IPS DF 19.7 (cell line): ENCODE results near the gene ZCCHC7.
"Not testable (repeated sequence)": the region's sequence is repeated elsewhere in the genome, so short reads cannot be mapped to it uniquely, and the experiment has no call there.

Experiments used
- DNase-seq: peaks from one replicate; pipeline ENCODE4 v3.0.0-alpha.2; 2013; ENCODE audit warnings: low read depth, low spot score

The ZCCHC7 gene

DNA sequence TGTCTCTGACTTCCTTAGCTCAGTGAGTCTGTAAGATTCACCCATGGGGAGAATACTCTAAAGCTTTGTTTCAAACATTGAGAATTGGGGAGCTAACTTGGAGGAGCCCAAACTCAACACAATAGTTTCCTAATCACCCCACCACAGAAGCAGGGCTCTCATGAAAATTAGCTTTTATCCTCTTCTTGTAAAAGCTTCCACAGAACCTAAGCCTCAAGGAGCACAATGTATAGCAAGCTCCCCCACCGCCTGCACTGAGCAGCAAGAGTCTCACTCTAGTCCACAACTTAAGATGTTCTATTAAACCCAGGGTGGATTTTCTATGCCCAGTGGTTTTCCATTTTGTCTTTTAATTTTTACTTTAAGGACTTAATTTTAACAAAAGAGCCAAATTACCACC lies 253.2 kb downstream of the ZCCHC7 start:
- no peak for DNase-seq

DNA sequence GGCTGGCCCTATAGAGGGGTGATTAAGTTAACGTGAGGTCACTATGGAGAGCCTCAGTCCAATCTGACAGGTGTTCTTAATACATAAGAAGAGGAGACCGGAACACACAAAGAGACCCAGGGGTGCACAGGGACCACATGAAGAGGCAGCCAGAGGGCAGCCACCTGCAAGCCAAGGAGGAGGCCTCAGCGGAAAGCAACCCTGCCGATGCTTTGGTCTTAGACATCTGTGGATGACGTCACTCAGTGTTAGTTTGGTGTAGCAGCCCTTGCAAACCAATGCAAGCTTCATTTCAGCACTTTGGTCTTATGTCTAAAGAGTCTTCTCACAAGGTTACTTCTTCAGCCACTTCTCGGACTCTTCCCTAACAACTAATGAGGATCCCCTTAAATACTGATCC lies 254.5 kb downstream of the ZCCHC7 start:
- no peak for DNase-seq

DNA sequence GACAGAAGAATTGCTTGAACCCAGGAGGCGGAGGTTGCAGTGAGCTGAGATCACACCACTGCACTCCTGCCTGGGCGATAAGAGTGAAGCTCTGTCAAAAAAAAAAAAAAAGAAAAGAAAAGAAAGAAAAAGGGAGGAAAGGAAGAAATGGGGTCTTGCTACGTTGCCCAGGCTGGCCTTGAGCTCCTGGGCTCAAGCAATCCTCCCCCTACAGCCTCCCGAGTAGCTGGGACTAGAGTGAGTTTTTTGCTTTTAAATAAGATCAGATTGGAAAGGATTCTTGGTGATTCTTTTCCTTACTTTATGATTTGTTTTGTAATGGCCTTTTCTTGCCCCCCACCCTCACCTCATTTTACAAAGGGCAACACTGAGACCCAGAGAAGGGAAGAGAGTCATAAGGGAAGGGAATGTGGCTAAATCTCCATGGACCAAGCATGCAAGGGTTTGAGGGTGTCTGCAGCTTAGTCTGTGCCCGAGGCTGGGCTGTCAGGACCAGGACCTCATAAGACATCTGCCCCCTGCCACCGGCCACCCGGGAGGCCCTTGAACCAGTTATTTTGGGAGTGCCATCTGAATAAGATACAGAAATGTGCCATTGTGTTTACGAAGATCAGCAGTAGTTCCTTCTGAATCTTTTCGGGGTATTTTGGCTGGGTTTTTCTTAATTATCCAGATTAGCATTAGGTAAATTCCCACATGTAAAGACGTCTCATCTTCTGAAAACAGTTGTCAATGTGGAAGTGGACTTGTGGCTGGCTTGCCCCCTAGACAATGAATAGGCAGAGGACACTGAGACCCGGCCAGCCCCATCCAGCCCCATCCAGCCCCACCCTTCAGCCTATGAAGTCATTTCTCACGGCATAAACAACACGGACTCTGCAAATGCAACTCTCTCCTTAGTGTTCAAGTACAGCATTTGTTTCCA lies 257.6 kb downstream of the ZCCHC7 start:
- no peak for DNase-seq

DNA sequence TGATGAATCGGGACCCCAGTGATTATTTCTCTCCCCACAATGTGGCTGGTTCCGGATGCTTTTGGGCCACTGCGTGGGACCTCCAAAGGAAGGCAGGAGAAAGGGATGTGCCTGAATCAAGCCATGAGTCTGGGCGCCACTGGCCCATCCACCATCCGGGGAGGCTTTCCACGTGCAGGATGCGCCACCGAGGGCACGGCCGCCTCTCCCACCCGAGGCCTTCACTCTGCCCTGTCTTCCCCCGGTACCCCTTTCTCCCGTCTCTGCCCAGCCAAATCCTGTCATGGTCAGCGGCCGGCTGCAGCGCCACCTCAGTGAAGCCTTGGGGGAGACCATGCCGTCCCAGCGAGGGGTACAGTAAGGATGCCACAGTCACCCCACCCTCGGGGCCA lies 258.2 kb downstream of the ZCCHC7 start:
- no peak for DNase-seq

DNA sequence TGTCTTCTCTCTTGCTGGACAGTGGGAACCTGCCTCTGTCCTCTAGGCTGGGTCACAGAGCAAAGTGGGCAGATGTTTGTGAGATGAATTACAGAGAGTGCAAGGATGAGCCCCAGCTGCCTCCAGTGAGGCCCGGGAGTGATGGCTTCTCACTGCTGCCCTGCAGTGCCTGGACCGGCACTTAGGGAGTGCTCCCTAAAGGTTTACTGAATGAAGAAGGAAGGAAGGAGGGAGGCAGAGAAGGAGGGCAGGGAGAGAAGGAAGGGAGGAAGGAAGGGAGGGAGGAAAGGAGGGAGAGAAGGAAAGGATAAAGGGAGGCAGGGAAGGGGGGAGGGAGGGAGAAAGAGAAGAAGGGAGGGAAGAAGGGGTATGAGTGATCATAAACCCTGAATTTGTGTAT lies 259.5 kb downstream of the ZCCHC7 start:
- DNase-seq: no peak

- DNase-seq: no peak
Observed at GRCh38 chr9:37380570-37380969, 260.2 kb downstream of the ZCCHC7 start.

DNA sequence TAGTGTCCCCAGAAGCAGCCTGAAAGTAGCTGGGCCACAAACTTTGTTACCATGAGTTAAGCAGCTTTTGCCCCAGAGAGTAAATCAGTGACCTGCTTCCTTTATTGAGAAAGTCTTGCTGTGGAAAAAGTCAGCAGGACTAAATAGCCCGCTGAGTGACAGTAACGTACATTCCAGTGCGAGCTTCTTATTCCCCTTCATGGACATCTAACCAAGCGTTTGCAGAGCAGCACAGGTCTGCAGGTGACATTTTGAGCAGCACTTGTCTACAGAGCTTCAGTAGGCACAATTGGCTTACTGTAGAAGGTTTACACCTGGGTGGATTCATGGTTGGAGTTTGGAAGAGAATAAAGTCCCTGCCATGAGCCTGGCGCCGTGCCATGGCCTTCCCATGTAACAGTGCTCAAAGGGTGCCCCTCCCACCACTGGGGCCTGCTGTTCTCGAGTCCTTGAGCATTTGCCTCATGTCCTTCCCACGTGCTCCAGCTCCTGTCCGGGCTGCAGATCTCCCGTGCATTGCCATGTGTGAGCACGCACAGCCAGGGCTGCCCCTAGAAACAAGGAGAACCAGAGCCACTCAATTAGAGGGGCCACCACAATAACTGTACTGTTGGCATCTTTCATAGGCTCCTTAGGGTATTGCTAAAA lies 260.8 kb downstream of the ZCCHC7 start:
- DNase-seq: no peak

DNA sequence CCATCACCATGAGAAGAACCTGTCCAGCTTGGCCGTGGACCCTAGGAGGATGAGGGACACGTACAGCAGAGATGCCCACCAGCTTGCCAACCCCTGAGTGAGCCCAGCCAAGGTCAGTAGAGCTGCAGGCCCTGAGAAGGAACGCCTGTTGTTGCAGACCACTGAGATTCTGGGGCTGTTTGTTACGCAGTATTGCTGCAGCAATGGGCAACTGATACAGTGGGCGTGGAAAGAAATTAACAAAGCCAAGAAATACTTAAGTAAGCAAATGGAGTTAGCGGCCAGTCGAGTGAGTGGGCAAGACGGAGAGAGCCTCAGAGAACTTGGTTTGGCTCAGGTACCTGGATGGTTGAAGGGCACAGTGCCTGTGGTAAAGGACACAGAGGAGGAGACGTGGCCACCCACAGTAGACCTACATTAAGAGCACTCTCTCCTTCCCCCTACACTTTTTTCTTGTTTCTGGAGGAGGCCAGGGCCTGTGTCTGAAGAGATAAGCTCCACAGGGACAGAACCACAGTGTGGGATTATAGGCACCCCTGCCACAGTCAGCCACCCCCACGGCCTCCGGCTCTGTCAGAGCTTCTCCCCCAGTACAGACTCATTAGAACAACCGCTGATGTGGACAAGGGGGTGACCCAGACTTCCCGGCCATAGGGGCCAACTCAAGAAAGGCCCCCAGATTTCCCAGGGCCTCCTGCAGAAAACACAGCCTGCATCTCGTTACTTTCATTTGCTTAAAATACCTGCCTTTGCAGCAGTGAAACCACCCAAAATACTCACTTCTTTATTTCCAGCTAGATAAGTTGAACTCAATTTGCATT lies 262.0 kb downstream of the ZCCHC7 start:
- no peak for DNase-seq

- DNase-seq: no peak
Observed at GRCh38 chr9:37382982-37383357, 262.6 kb downstream of the ZCCHC7 start.

DNA sequence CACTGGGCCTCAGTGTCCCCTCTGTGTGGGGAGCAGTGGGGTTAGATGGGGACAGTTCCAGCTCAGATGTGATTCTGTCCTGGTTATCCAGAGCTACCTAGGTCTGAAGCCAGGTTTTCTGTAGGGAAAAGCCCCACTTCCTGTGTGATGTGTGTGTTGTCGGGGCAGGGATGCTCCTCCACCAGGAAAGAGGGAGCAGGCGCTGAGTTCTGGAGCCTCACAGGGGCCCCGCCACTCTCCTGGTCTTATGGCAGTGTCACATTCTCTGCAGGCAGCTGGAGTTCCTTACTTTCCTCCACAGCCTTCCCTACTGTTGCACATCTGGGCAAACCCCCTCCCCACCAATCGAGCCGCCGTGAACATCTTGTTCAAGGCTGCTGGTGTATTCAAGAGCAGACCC lies 263.0 kb downstream of the ZCCHC7 start:
- DNase-seq: no peak

GRCh38 chr9:37383876-37384746 lies 263.7 kb downstream of the ZCCHC7 start:
- DNase-seq: no peak

- no peak for DNase-seq
Observed at GRCh38 chr9:37385286-37385685, 264.9 kb downstream of the ZCCHC7 start.

DNA sequence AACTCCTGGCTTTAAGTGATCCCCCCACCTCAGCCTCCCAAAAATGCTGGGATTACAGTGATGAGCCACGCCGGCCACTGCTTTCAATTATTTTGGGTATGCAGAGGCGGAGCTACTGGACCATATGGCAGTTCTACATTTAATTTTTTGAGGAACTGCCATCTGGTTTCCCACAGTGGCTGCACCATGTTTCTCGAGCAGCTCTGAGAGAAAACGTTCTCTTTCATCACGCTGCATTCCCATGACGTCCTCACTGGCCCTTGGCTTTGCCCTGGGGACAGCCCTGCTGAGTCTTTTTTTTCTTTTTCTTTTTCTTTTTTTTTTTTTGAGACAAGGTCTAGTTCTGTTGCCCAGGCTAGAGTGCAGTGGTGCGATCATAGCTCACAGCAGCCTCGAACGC lies 266.6 kb downstream of the ZCCHC7 start:
- DNase-seq: no peak

DNA sequence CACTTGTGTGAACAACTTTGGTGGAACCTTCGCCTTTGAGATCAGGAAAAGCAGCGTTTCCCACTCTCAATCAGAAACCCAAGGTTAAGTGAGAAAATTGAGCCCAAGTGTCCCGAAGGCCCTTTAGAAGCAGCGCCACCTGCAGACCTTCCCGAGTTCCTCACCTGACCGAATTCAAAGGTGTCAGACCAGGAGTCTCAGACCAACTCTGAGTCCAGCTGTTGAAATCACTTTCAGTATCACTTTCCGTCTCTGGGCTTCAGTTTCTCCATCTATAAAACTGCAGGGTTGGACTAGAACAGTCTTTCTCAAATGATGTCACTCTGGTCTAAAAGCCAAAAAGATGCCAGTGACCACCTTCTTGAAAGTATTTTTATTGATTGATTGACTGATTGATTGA lies 270.4 kb downstream of the ZCCHC7 start:
- DNase-seq: no peak

GRCh38 chr9:37392272-37392671 lies 271.9 kb downstream of the ZCCHC7 start:
- DNase-seq: no peak

- DNase-seq: no peak
Observed at GRCh38 chr9:37395229-37395628, 274.9 kb downstream of the ZCCHC7 start.

GRCh38 chr9:37395663-37396062 lies 275.3 kb downstream of the ZCCHC7 start:
- DNase-seq: no peak

DNA sequence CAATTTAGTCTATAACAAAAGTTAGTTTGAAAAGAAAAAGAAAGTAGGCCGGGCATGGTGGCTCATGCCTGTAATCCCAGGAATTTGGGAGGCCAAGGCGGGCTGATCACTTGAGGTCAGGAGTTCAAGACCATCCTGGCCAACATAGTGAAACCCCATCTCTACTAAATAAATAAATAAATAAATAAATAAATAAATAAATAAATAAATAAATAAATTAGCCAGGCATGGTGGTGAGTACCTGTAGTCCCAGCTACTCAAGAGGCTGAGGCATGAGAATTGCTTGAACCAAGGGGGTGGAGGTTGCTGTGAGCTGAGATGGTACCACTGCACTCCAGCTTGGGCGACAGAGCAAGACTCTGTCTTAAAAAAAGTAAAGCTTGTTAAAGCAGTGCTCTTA lies 277.6 kb downstream of the ZCCHC7 start:
- DNase-seq: not testable (repeated sequence)

DNA sequence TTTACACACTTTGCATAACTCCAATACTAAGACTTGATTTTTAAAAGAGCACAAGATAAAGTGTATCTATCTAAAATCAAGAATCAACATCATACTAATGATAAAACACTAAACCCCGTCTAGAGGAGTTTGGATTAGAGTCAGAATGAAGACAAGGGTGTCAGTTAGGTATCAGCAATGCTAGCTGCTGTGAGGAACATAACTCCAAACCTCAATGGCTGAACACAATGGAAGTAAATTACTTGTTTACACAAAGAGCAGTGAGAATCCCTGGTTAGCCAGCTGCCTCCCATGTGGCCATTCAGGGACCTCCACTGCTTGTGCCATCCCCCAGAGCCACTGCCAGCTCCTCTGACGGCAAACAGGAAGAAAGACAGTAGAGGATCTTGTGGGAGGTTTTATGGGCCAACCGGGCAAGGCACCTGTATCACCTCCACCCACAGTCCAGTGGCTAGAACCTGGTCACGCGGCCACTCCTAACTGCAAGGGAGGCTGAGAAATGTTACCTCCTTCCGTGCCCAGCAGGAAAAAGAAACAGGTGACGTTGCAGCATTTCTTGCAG lies 278.2 kb downstream of the ZCCHC7 start:
- DNase-seq: no peak

DNA sequence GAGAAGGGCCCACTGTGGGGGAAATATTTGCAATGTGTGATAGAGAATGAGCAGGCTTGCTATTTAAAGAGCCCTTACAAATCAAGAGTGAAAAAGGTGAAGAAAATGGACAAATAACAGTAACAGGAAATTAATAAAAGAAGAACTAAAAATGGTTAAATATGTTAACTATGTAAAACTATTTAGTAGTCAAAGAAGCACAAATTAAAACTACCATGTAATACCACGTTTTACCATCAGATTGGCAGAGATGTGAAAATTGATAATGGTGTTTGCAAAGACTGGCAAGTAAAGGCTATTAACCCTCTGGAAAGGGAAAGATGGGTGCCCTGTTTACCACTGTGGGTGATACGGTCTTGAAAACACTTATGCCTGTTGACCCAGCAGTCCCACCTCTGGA lies 279.0 kb downstream of the ZCCHC7 start:
- DNase-seq: no peak

DNA sequence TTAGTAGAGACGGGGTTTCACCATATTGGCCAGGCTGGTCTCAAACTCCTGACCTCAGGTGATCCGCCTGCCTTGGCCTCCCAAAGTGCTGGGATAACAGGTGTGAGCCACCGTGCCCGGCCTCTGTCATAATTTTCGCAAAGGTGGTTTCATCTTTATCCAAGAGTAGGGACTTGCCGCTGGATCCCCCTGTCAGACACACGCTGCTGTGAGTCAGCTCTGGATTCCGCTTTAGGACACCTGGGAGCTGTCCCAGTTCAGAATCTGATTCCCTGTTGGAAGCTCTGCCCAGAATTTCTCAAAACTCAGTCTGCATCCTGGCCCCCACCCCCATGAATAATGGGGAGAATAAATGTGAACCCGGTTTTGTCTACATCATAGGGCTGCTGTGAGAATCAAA lies 284.2 kb downstream of the ZCCHC7 start:
- DNase-seq: no peak
